Mesendoderm (in vitro differentiated cells): Measurements from ENCODE around the gene TSPAN18.

Experiments used
- DNase-seq: peaks from one replicate; pipeline ENCODE4 v3.0.0; 2013
- H2AK5ac ChIP-seq: 2 replicates; pipeline ENCODE4 v1.6.1; 2013; ENCODE audit warnings: low read length, inconsistent platforms
- H2BK120ac ChIP-seq: 2 replicates; pipeline ENCODE4 v1.6.1; 2013; ENCODE audit warnings: low read depth, mild to moderate bottlenecking, low read length, moderate library complexity, mixed read lengths
- H2BK15ac ChIP-seq: replicated peaks from 2 replicates; pipeline ENCODE4 v1.6.1; 2013; ENCODE audit warnings: low read depth, mild to moderate bottlenecking, moderate library complexity
- H2BK5ac ChIP-seq: 2 replicates; pipeline ENCODE4 v1.6.1; 2013; ENCODE audit warnings: low read length, inconsistent platforms
- H3K18ac ChIP-seq: 2 replicates; pipeline ENCODE4 v1.6.1; 2013; ENCODE audit warnings: mild to moderate bottlenecking, low read length, mixed read lengths
- H3K23ac ChIP-seq: one replicate; pipeline ENCODE4 v1.6.1; 2013; ENCODE audit warnings: low read length
- H3K27ac ChIP-seq: 2 replicates; pipeline ENCODE4 v1.5.1; 2013; ENCODE audit warnings: low read depth, mild to moderate bottlenecking, inconsistent platforms, low read length, moderate library complexity
- H3K27me3 ChIP-seq: 2 replicates; pipeline ENCODE4 v1.6.1; 2013; ENCODE audit warnings: low read length, control low read depth, mild to moderate bottlenecking, inconsistent platforms; ENCODE audit not compliant: insufficient read depth, poor library complexity
- H3K36me3 ChIP-seq: 2 replicates; pipeline ENCODE4 v1.6.1; 2013; ENCODE audit warnings: low read length, inconsistent platforms; ENCODE audit not compliant: control insufficient read depth, insufficient read depth
- H3K4ac ChIP-seq: one replicate; pipeline ENCODE4 v1.6.1; 2013; ENCODE audit warnings: low read depth, mild to moderate bottlenecking, low read length, moderate library complexity
- H3K4me1 ChIP-seq: 2 replicates; pipeline ENCODE4 v1.6.1; 2013; ENCODE audit warnings: low read depth, low read length, inconsistent platforms; ENCODE audit not compliant: control insufficient read depth
- H3K4me2 ChIP-seq: 2 replicates; pipeline ENCODE4 v1.6.1; 2013; ENCODE audit warnings: low read length
- H3K4me3 ChIP-seq: 2 replicates; pipeline ENCODE4 v1.5.1; 2013; ENCODE audit warnings: mild to moderate bottlenecking, low read length
- H3K56ac ChIP-seq: one replicate; pipeline ENCODE4 v1.6.1; 2013; ENCODE audit warnings: low read length
- H3K79me1 ChIP-seq: 2 replicates; pipeline ENCODE4 v1.6.1; 2013; ENCODE audit warnings: low read length, inconsistent platforms
- H3K79me2 ChIP-seq: 2 replicates; pipeline ENCODE4 v1.6.1; 2013; ENCODE audit warnings: mild to moderate bottlenecking, low read length; ENCODE audit not compliant: control insufficient read depth, insufficient read depth
- H3K9ac ChIP-seq: 2 replicates; pipeline ENCODE4 v1.6.1; 2013; ENCODE audit warnings: low read length, inconsistent platforms
- H4K5ac ChIP-seq: one replicate; pipeline ENCODE4 v1.6.1; 2013; ENCODE audit warnings: low read length
- H4K8ac ChIP-seq: one replicate; pipeline ENCODE4 v1.6.1; 2013; ENCODE audit warnings: low read depth, mild to moderate bottlenecking, control low read depth, low read length, moderate library complexity
- WGBS: extraction: QIAGEN DNeasy Blood & Tissue Kit; methylation state at CpG from one replicate; pipeline ENCODE4 v1.1.7; 2013; ENCODE audit warnings: low lambda C conversion rate, missing lambda C conversion rate; ENCODE audit not compliant: insufficient coverage; ENCODE audit errors: extremely low coverage; 5-methylcytosine and 5-hydroxymethylcytosine counted together

Gene TSPAN18

GRCh38 chr11:44741976-44742375 lies 15.2 kb downstream of the TSPAN18 start:
- Histone ChIP-seq H3K4me1 (peaks cover 9% of the 10 kb centered on the region), H4K8ac (no peak overlapping the region), H3K79me2 (no peaks in the 10 kb centered on the region), H3K9ac (no peak overlapping the region), H3K79me1 (no peaks in the 10 kb centered on the region), H2BK5ac (no peak overlapping the region), H3K23ac (no peak overlapping the region), H2AK5ac (no peak overlapping the region), H3K27ac (no peak overlapping the region), H3K4me3 (no peak overlapping the region), H2BK15ac (no peak overlapping the region), H3K36me3 (no peaks in the 10 kb centered on the region), H3K56ac (no peak overlapping the region), H2BK120ac (no peak overlapping the region), H3K4me2 (no peak overlapping the region), H3K27me3 (no peaks in the 10 kb centered on the region), H4K5ac (no peak overlapping the region), H3K4ac (no peak overlapping the region), H3K18ac (no peak overlapping the region)
- DNase-seq, result peak; percentile 63
- no CpG with 5 or more reads among the region's 4 CpGs for WGBS

DNA sequence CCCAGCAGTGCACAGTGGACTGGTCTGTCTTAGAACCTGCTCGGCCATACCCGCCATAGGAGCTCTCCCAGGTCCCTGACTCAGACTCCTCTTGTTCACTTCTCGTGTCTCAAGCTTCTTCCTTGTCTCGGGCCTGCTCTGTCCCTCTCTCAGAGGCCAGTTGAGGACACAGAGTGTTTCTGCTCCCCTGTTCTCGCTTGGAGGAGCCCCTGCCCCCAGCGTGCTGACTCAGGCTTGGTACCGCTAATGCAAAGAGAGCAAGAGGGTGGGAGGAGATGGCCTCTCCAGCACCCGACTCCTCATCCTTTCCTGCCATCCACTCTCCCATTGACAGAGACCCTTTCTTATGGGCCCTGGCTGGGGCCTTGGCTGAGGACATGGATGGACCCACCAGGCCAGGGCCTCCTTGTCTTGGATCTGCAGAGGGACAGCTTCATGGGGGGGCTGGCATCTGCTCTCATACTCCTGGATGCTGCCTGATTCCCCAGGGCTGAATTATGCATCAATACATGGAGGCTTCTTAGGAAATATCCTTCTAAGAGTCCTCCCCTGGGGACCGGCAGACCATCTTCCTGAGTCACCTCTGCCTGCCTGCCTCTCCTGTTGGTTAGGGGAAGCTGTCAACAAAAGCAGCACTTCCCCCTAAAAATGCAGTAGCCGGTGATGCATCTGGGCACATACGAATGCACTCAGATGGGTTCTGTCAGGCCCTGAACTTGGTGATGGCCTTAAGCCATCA lies 15.9 kb downstream of the TSPAN18 start:
- no peak overlapping the region for H2BK15ac ChIP-seq
- DNase-seq, result no peak
- H4K5ac ChIP-seq, result no peak overlapping the region
- H3K18ac ChIP-seq, result no peak overlapping the region
- no peak overlapping the region for H2BK5ac ChIP-seq
- no peak overlapping the region for H3K4ac ChIP-seq
- WGBS, result no CpG with 5 or more reads among the region's 11 CpGs
- H3K4me2 ChIP-seq, result no peak overlapping the region
- no peak overlapping the region for H3K27ac ChIP-seq
- H3K36me3 ChIP-seq, result no peaks in the 10 kb centered on the region
- H3K56ac ChIP-seq, result peak overlapping the region; percentile 60
- H2AK5ac ChIP-seq, result no peak overlapping the region
- H3K79me2 ChIP-seq, result no peaks in the 10 kb centered on the region
- H2BK120ac ChIP-seq, result no peak overlapping the region
- no peak overlapping the region for H4K8ac ChIP-seq
- no peak overlapping the region for H3K23ac ChIP-seq
- H3K4me3 ChIP-seq, result no peak overlapping the region
- no peak overlapping the region for H3K9ac ChIP-seq
- peaks cover 9% of the 10 kb centered on the region for H3K4me1 ChIP-seq
- H3K27me3 ChIP-seq, result no peaks in the 10 kb centered on the region
- no peaks in the 10 kb centered on the region for H3K79me1 ChIP-seq

DNA sequence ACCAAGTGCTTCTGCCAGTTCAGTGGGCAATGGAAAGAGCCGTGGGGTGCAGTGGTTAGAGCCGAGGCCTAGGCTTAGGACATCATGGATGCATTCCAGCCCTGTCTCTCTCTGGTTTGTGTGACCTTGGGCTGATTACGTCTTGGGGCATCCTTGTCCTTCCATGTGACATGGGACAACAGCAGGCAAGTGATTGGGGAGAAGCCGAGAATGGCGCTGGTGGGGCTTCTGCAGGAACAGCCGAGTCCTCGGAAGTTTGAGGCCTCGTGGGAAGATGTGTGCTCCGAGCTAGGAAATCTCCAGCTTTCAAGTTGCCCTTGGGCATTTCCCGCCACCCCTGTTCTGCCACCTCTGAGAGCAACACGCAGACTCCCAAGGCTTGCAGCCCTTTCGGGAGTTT lies 16.6 kb downstream of the TSPAN18 start:
- no peak overlapping the region for H3K23ac ChIP-seq
- no peak overlapping the region for H2AK5ac ChIP-seq
- H3K79me2 ChIP-seq, result no peaks in the 10 kb centered on the region
- H4K8ac ChIP-seq, result no peak overlapping the region
- H3K4me1 ChIP-seq, result peaks cover 9% of the 10 kb centered on the region
- WGBS, result no CpG with 5 or more reads among the region's 12 CpGs
- no peak overlapping the region for H4K5ac ChIP-seq
- no peaks in the 10 kb centered on the region for H3K79me1 ChIP-seq
- H3K4ac ChIP-seq, result no peak overlapping the region
- no peaks in the 10 kb centered on the region for H3K36me3 ChIP-seq
- H3K4me2 ChIP-seq, result no peak overlapping the region
- H3K4me3 ChIP-seq, result no peak overlapping the region
- H2BK5ac ChIP-seq, result no peak overlapping the region
- no peak overlapping the region for H3K9ac ChIP-seq
- H3K18ac ChIP-seq, result no peak overlapping the region
- H3K27ac ChIP-seq, result no peak overlapping the region
- H2BK120ac ChIP-seq, result no peak overlapping the region
- H3K27me3 ChIP-seq, result no peaks in the 10 kb centered on the region
- DNase-seq, result no peak
- H2BK15ac ChIP-seq, result no peak overlapping the region
- H3K56ac ChIP-seq, result no peak overlapping the region

DNA sequence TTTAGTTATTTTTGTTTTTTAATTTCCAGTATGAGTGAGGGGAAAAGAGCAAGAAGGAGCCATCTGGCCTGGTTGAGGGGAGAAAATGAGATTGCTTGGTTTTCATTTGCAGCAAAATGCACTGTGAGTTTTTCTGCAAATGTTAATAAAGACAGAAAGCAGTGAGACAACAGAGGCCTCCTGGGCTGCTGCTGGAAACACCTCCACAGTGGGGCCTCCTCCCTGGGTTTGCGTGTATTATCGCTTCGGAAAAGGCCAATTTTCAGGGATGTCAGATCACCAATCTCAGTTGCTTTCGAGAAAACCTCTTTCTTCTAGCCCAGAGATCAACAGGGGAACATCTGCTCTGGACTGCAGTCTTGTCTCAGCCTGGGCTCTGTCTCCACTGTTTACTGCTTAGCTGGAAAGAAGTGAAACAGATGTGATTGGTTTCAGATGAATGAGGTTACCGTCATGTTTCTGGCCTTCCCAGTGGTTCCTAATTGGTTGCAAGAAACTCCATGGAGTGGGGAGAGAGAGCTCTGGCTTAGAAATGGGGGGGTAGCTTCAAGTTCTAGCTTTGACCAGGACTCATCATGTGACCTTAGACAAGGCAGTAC lies 17.3 kb downstream of the TSPAN18 start:
- Histone ChIP-seq H4K8ac (peak overlapping the region; percentile 16), H4K5ac (no peak overlapping the region), H2AK5ac (no peak overlapping the region), H3K79me2 (no peaks in the 10 kb centered on the region), H3K27ac (no peak overlapping the region), H3K18ac (no peak overlapping the region), H2BK15ac (no peak overlapping the region), H3K36me3 (no peaks in the 10 kb centered on the region), H3K79me1 (no peaks in the 10 kb centered on the region), H3K4me3 (no peak overlapping the region), H3K56ac (peak overlapping the region; percentile 3), H3K27me3 (no peaks in the 10 kb centered on the region), H3K4ac (no peak overlapping the region), H3K9ac (no peak overlapping the region), H2BK5ac (no peak overlapping the region), H2BK120ac (no peak overlapping the region), H3K4me1 (peaks cover 9% of the 10 kb centered on the region), H3K23ac (no peak overlapping the region), H3K4me2 (no peak overlapping the region)
- DNase-seq, result no peak
- no CpG with 5 or more reads among the region's 5 CpGs for WGBS

DNA sequence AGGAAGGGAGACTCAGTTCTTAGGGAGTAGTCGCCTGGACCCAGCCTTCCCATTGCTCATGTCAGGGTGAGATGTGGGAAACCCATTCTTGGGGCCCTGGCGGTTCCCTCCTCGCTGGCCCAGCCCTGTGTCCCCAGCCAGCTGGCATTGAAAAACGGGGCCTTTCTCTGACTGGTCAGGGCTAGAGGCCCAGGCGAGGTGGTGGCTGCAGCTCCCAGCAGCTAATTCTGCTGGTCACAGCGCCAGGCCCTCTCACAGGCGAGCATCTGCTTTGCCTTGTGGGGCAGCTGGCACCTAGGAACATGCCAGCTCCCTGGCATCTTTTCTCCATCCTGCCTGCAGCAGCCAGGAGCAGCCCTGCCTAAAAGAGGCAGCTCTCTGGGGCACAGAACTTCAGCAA lies 20.1 kb downstream of the TSPAN18 start:
- DNase-seq, result no peak
- no peak overlapping the region for H3K56ac ChIP-seq
- H3K4me2 ChIP-seq, result no peak overlapping the region
- WGBS, result no CpG with 5 or more reads among the region's 7 CpGs
- H3K9ac ChIP-seq, result no peak overlapping the region
- H2BK15ac ChIP-seq, result no peak overlapping the region
- no peak overlapping the region for H2AK5ac ChIP-seq
- H2BK5ac ChIP-seq, result no peak overlapping the region
- no peaks in the 10 kb centered on the region for H3K79me1 ChIP-seq
- H3K4me3 ChIP-seq, result no peak overlapping the region
- H4K8ac ChIP-seq, result no peak overlapping the region
- H3K18ac ChIP-seq, result no peak overlapping the region
- H3K4ac ChIP-seq, result no peak overlapping the region
- no peaks in the 10 kb centered on the region for H3K36me3 ChIP-seq
- H3K4me1 ChIP-seq, result peaks cover 4% of the 10 kb centered on the region
- no peaks in the 10 kb centered on the region for H3K27me3 ChIP-seq
- H3K23ac ChIP-seq, result no peak overlapping the region
- no peak overlapping the region for H4K5ac ChIP-seq
- no peak overlapping the region for H3K27ac ChIP-seq
- H3K79me2 ChIP-seq, result no peaks in the 10 kb centered on the region
- H2BK120ac ChIP-seq, result no peak overlapping the region

DNA sequence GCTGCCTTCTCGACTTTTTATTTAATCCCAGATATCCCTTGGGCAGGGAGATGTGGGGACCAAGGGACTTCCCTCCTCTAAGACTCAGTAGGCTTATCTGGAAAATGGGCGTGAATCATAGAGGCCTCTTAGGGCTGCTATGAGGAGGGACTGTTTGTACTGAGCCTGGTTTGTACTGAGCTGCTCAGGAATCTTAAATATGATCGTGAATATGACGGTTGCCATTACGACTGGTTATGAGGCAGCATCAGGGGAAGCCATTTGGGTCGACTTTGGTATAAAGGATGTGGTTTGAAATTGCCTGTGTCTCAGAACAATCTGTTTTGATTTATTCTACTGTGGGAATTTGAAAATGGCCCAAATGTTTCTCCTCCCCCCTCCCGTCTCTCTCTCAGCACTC lies 20.6 kb downstream of the TSPAN18 start:
- Histone ChIP-seq H3K79me1 (no peaks in the 10 kb centered on the region), H2BK5ac (no peak overlapping the region), H3K56ac (no peak overlapping the region), H3K27ac (no peak overlapping the region), H3K36me3 (no peaks in the 10 kb centered on the region), H3K4ac (no peak overlapping the region), H2BK120ac (no peak overlapping the region), H4K8ac (no peak overlapping the region), H3K4me3 (no peak overlapping the region), H3K18ac (no peak overlapping the region), H3K23ac (no peak overlapping the region), H3K4me1 (peaks cover 2% of the 10 kb centered on the region), H2BK15ac (no peak overlapping the region), H4K5ac (no peak overlapping the region), H3K27me3 (no peaks in the 10 kb centered on the region), H3K79me2 (no peaks in the 10 kb centered on the region), H2AK5ac (no peak overlapping the region), H3K4me2 (no peak overlapping the region), H3K9ac (no peak overlapping the region)
- no peak for DNase-seq
- no CpG with 5 or more reads among the region's 7 CpGs for WGBS
